Activated CD8-positive, alpha-beta T cell treated with anti-CD3 and anti-CD28 coated beads for 36 hours (primary cell): ENCODE results near the gene ARHGEF5. TPM values are rescaled to one million over a fixed set of nuclear protein-coding genes. Genes with fewer than 3 reads are reported as not detected.
"Not testable (repeated sequence)": the region's sequence is repeated elsewhere in the genome, so short reads cannot be mapped to it uniquely, and the experiment has no call there.

Experiments used
- ATAC-seq: fragments of 200-7000 bp; cut with Tn5 transposase; one replicate; pipeline ENCODE4 v1.10.0; 2021; ENCODE audit warnings: mild to moderate bottlenecking, moderate library complexity
- CTCF ChIA-PET: fragments of 350-600 bp; sonication (Branson Sonifier 250); formaldehyde crosslinking; loops from one replicate; lab custom pipeline; 2021; ENCODE audit warnings: antibody characterized with exemption; lab: Charles Lee
- POLR2A ChIA-PET: fragments of 350-600 bp; sonication (Branson Sonifier 250); formaldehyde crosslinking; loops from one replicate; lab custom pipeline; 2021; ENCODE audit warnings: antibody characterized with exemption; lab: Charles Lee
- DNase-seq: peaks from one replicate; pipeline ENCODE4 v3.0.0-alpha.2; 2020
- H3K27ac Mint-ChIP-seq: one replicate; pipeline ENCODE4 v1.8.0; 2021; ENCODE audit warnings: mild to moderate bottlenecking, mixed read lengths
- H3K27me3 Mint-ChIP-seq: one replicate; pipeline ENCODE4 v1.8.0; 2021; ENCODE audit warnings: mixed read lengths
- H3K36me3 Mint-ChIP-seq: one replicate; pipeline ENCODE4 v1.8.0; 2021; ENCODE audit warnings: low read depth, mixed read lengths
- H3K4me1 Mint-ChIP-seq: one replicate; pipeline ENCODE4 v1.8.0; 2021; ENCODE audit warnings: low read depth, mixed read lengths
- H3K4me3 Mint-ChIP-seq: one replicate; pipeline ENCODE4 v1.8.0; 2021; ENCODE audit warnings: mild to moderate bottlenecking, moderate library complexity, mixed read lengths
- H3K9me3 Mint-ChIP-seq: one replicate; pipeline ENCODE4 v1.8.0; 2021; ENCODE audit warnings: mixed read lengths
- intact Hi-C: fragments of 100-400 bp; cut with micrococcal nuclease; formaldehyde crosslinking; loops from one replicate; pipeline ENCODE4 v1.10.0; 2022
- total RNA-seq, 2 experiments: library from RNA; stranded (reverse); gene quantifications; one replicate each; pipeline ENCODE4 v1.2.3, GENCODE V29; 2021
- TF ChIP-seq, protein P1 (sequence below): fragments of 200-600 bp; IDR thresholded peaks from one replicate; pipeline ENCODE4 v1.8.0; 2022; ENCODE audit warnings: antibody characterized with exemption, mild to moderate bottlenecking

ARHGEF5 gene
- total RNA-seq, 2 experiments from 2014 or later = 6.7 to 7.5 TPM

DNA sequence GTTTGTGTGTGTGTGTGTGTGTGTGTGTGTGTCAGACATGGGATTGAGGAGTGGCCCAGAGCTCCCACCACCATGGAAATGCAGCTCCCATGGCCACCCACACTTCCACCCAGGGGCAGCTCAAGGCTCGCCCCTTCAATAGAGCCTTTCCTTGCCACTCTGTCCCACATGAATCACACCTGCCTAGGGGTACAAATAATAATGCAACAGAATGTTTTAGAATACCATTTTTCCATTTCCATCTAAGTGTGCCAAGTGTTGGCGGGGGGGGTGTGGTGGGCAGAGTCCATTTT, 23.3 kb upstream of the ARHGEF5 start:
- intact Hi-C loops, CTCF ChIA-PET, H3K27me3 Mint-ChIP-seq, ATAC-seq, DNase-seq, H3K9me3 Mint-ChIP-seq, H3K27ac Mint-ChIP-seq, H3K4me1 Mint-ChIP-seq, H3K4me3 Mint-ChIP-seq, POLR2A ChIA-PET, H3K36me3 Mint-ChIP-seq: not testable (repeated sequence)

DNA sequence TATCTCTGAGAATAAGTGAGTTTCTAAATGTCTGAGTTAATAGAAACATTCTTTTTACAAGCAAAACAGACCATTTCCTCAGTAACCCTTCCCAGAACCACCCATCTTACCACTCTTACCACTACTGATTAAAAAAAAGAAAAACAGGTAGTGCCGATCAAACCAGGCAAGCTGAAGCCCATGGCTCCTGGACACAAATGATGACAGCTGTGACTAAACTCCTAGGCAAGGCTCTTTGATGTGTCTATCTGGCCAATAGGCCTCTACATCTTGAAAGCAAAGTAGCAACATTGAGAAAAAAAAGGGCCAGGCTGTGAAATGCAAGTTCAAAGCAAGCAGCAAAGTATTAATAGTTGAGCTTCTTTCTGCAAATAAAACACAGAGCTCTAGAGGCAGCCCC, 6.6 kb upstream of the ARHGEF5 start:
- H3K4me3 Mint-ChIP-seq, H3K9me3 Mint-ChIP-seq, DNase-seq, CTCF ChIA-PET, H3K27ac Mint-ChIP-seq, H3K27me3 Mint-ChIP-seq, intact Hi-C loops, H3K4me1 Mint-ChIP-seq, POLR2A ChIA-PET, H3K36me3 Mint-ChIP-seq: not testable (repeated sequence)
- peak; percentile 80 for ATAC-seq

DNA sequence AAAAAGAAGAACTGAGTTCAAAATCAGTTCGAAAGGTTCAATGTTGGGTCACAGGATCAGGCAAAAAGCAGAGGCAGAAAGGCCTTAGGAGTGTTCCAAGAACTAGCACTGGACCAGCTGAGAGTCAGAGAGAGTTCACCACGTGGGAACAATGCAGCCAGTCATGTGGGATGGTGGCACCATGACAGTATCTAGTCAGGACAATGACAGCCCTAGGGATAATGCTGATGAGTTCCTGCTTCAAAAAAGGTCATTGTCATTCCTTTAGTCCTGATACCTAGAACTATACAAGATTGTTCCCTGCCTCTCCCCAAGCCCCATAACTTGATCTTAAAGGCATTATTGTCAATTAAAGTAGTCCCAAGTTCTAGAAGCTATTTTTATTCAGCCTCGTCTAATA, 3.5 kb upstream of the ARHGEF5 start:
- H3K27me3 Mint-ChIP-seq, H3K4me3 Mint-ChIP-seq, H3K4me1 Mint-ChIP-seq, intact Hi-C loops, DNase-seq, H3K9me3 Mint-ChIP-seq, CTCF ChIA-PET, H3K27ac Mint-ChIP-seq, ATAC-seq, H3K36me3 Mint-ChIP-seq, POLR2A ChIA-PET: not testable (repeated sequence)

DNA sequence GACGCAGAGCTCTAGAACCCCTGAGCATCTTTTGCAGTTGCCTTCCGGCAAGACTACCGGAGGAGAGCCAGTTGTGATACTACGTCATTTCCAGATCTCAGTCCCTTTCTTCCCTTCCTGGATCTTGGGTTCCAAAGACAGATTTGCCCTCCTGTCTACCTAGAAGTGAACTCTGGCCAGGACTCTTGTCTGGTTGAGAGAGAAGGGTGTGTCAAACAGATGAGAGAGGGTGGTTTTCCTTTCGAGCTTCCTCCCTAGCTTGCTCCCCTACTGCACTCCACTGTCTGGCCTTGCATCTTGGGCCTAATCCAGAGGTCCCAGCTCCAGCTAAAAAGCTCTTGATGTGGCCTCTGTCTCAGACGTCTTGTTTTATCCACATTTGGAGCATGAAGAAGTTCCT, 983 bp downstream of the ARHGEF5 start:
- H3K36me3 Mint-ChIP-seq, intact Hi-C loops, H3K27ac Mint-ChIP-seq, H3K9me3 Mint-ChIP-seq, CTCF ChIA-PET, H3K4me1 Mint-ChIP-seq, H3K27me3 Mint-ChIP-seq, DNase-seq, POLR2A ChIA-PET, H3K4me3 Mint-ChIP-seq, ATAC-seq: not testable (repeated sequence)

DNA sequence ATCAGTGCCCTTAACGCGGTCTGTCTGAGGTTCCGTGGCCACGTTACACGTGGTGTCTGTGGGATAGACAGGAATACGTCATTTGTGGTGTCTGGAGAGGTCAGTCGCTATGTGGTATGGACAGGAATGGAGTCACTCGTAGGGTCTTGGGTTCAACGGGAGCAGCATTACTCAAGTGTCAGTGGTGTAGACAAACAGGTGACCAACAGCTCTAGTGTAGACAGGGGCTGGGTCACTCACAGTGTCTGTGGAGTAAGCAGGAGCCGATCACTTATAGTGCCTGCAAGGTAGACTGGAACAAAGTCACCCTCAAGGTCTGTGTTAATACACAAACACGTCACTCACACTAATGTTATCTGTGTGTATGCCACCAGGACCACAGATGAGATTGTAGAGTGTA, 1.7 kb downstream of the ARHGEF5 start:
- POLR2A ChIA-PET, H3K27me3 Mint-ChIP-seq, H3K9me3 Mint-ChIP-seq, DNase-seq, H3K4me3 Mint-ChIP-seq, CTCF ChIA-PET, H3K4me1 Mint-ChIP-seq, ATAC-seq, H3K27ac Mint-ChIP-seq, intact Hi-C loops, H3K36me3 Mint-ChIP-seq: not testable (repeated sequence)

DNA sequence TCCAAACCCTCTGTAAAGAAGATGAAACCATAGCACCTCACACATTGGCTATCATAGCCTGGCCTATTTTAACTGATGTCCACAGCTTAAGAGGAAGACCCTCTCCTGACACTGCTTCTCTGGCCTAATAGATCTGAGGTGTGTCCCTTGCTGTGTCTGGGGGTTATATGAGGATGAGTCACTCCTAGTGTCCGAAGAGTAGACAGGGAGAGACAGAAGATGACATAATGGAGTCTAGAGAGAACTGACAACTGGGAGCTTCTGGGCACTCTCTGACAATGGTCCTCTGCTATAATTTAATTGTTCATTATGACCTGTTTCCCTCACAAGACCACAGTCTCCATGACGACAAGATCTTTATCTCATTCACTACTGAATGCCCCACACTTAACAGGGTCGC, 6.9 kb downstream of the ARHGEF5 start:
- H3K27me3 Mint-ChIP-seq, CTCF ChIA-PET, DNase-seq, POLR2A ChIA-PET, H3K4me1 Mint-ChIP-seq, H3K4me3 Mint-ChIP-seq, H3K9me3 Mint-ChIP-seq, intact Hi-C loops, H3K27ac Mint-ChIP-seq, H3K36me3 Mint-ChIP-seq: not testable (repeated sequence)
- peak; percentile 28 for ATAC-seq

DNA sequence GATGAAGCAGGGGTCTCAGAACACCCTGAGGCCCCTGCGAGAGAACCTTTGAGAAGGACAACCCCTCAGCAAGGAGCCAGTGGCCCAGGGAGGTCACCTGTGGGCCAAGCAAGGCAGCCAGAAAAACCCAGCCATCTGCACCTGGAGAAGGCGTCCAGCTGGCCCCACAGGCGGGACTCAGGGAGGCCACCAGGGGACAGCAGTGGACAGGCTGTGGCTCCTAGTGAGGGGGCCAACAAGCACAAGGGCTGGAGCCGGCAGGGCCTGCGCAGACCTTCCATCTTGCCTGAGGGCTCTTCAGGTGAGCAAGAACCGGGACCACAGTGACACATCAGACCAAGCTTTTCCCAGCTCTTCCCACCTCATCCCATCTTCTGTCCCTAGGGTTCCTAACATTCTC, 10.3 kb downstream of the ARHGEF5 start:
- POLR2A ChIA-PET, ATAC-seq, H3K36me3 Mint-ChIP-seq, CTCF ChIA-PET, H3K9me3 Mint-ChIP-seq, H3K4me3 Mint-ChIP-seq, H3K27me3 Mint-ChIP-seq, intact Hi-C loops, H3K4me1 Mint-ChIP-seq, H3K27ac Mint-ChIP-seq, DNase-seq: not testable (repeated sequence)

DNA sequence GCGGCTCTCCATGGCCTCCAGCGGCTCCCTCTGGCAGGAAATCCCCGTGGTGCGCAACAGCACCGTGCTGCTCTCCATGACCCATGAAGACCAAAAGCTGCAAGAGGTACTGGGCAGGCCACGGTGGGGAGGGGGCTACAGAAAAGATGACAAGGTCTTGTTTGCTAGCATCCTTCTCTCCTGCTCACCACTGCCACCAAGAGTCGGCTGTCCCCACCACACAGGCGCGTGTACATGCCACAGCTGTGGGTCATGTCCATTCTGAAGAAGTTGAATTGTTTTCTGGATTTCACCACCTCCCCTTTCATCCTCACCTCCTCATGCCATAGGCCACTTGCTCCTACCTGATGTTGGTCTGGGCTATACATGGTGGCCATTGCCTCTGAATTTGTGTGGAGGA, 12.0 kb downstream of the ARHGEF5 start:
- H3K27ac Mint-ChIP-seq, intact Hi-C loops, H3K4me1 Mint-ChIP-seq, ATAC-seq, CTCF ChIA-PET, H3K9me3 Mint-ChIP-seq, H3K36me3 Mint-ChIP-seq, H3K4me3 Mint-ChIP-seq, DNase-seq, H3K27me3 Mint-ChIP-seq, POLR2A ChIA-PET: not testable (repeated sequence)

DNA sequence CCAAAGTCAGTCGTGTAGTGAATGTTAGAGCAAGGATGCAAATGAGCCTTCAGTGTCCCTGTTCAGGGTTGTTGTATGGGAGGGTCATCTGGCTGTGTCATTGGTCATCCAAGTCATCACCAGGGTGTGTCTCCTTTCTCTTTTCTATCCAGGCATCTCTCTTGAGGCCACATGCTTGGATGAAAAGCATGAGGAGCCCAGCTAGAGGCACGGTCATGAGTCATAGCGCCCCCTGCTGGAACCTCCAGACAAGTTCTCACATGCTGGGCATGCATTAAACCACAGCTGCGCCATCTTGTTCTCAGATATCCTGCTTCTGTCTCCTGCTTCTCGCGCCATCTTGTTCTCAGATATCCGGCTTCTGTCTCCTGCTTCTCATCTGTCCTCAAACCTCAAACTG, 14.0 kb downstream of the ARHGEF5 start:
- H3K27me3 Mint-ChIP-seq, CTCF ChIA-PET, intact Hi-C loops, H3K4me1 Mint-ChIP-seq, H3K9me3 Mint-ChIP-seq, H3K27ac Mint-ChIP-seq, POLR2A ChIA-PET, H3K36me3 Mint-ChIP-seq, DNase-seq, H3K4me3 Mint-ChIP-seq: not testable (repeated sequence)
- ATAC-seq = peak; percentile 65

DNA sequence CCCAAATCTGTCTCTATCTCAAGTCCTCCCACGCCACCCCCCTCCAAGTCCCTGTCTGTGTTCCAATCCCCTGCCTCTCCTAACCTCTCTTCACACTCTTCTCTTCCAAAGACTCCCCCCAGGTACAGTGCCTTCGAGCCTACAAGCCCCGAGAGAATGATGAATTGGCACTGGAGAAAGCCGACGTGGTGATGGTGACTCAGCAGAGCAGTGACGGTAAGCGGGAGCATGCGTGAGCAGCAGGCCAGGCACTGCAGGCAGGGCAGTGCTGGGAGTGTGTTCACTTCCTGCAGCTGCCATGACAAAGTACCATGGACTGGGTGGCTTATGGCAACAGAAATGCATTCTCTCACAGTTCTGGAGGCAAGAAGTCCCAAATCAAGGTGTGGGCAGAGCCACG, 23.4 kb downstream of the ARHGEF5 start:
- intact Hi-C loops = no loop called here
- ATAC-seq = no peak
- POLR2A ChIA-PET = no interaction called here
- Mint-ChIP-seq H3K27me3 (no peaks in the 10 kb centered on the region), H3K27ac (no peak overlapping the region), H3K4me3 (no peak overlapping the region), H3K4me1 (no peaks in the 10 kb centered on the region), H3K9me3 (no peaks in the 10 kb centered on the region), H3K36me3 (peaks cover 13% of the 10 kb centered on the region)
- TF ChIP-seq, protein P1, sequence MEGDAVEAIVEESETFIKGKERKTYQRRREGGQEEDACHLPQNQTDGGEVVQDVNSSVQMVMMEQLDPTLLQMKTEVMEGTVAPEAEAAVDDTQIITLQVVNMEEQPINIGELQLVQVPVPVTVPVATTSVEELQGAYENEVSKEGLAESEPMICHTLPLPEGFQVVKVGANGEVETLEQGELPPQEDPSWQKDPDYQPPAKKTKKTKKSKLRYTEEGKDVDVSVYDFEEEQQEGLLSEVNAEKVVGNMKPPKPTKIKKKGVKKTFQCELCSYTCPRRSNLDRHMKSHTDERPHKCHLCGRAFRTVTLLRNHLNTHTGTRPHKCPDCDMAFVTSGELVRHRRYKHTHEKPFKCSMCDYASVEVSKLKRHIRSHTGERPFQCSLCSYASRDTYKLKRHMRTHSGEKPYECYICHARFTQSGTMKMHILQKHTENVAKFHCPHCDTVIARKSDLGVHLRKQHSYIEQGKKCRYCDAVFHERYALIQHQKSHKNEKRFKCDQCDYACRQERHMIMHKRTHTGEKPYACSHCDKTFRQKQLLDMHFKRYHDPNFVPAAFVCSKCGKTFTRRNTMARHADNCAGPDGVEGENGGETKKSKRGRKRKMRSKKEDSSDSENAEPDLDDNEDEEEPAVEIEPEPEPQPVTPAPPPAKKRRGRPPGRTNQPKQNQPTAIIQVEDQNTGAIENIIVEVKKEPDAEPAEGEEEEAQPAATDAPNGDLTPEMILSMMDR = no peak
- DNase-seq = no peak
- CTCF ChIA-PET = no interaction called here
